ENCODE results near the gene GLTP.

GLTP gene

GRCh38 chr12:109916045-109916444 is 35.7 kb upstream of the GLTP start:
- Histone ChIP-seq H3K27ac (ENCODE audit: low read length) (no peak overlapping the region), H3K4me1 (ENCODE audit: low read length) (no peaks in the 10 kb centered on the region), H3K79me2 (ENCODE audit: low read length) (no peaks in the 10 kb centered on the region), H3K27me3 (replicated peaks; ENCODE audit: insufficient read depth, low read length) (no peaks in the 10 kb centered on the region), H3K9me3 (replicated peaks; ENCODE audit: insufficient read depth, low read length) (no peaks in the 10 kb centered on the region), H3F3A (ENCODE audit: insufficient read depth, low read length) (no peaks in the 10 kb centered on the region), H3K9me2 (replicated peaks; ENCODE audit: insufficient read depth, low read length) (no peaks in the 10 kb centered on the region), H3K36me3 (replicated peaks; ENCODE audit: insufficient read depth, low read length) (no peaks in the 10 kb centered on the region), H2AFZ (ENCODE audit: low read length) (no peak overlapping the region), H4K20me1 (ENCODE audit: insufficient read depth, low read length) (no peaks in the 10 kb centered on the region), H3K9ac (ENCODE audit: low read length) (no peak overlapping the region), H3K4me3 (ENCODE audit: low read length) (no peak overlapping the region), H3K4me2 (ENCODE audit: low read depth, low read length) (no peak overlapping the region)
- no peak for DNase-seq
- TF ChIP-seq CTCF (IDR thresholded peaks at IDR 0.05; ENCODE audit: low read length) (no peak), EZH2phosphoT487 (IDR thresholded peaks at IDR 0.05; ENCODE audit: low read length) (no peak), EZH2 (optimal IDR thresholded peaks at IDR 0.05; ENCODE audit: low read depth, low read length) (no peak)

- Histone ChIP-seq H3F3A (ENCODE audit: insufficient read depth, low read length) (no peaks in the 10 kb centered on the region), H3K4me1 (ENCODE audit: low read length) (no peaks in the 10 kb centered on the region), H3K4me2 (ENCODE audit: low read depth, low read length) (no peak overlapping the region), H3K36me3 (replicated peaks; ENCODE audit: insufficient read depth, low read length) (no peaks in the 10 kb centered on the region), H4K20me1 (ENCODE audit: insufficient read depth, low read length) (no peaks in the 10 kb centered on the region), H3K27ac (ENCODE audit: low read length) (no peak overlapping the region), H2AFZ (ENCODE audit: low read length) (no peak overlapping the region), H3K9ac (ENCODE audit: low read length) (no peak overlapping the region), H3K9me3 (replicated peaks; ENCODE audit: insufficient read depth, low read length) (no peaks in the 10 kb centered on the region), H3K79me2 (ENCODE audit: low read length) (no peaks in the 10 kb centered on the region), H3K27me3 (replicated peaks; ENCODE audit: insufficient read depth, low read length) (no peaks in the 10 kb centered on the region), H3K4me3 (ENCODE audit: low read length) (no peak overlapping the region), H3K9me2 (replicated peaks; ENCODE audit: insufficient read depth, low read length) (no peaks in the 10 kb centered on the region)
- no peak for DNase-seq
- TF ChIP-seq CTCF (IDR thresholded peaks at IDR 0.05; ENCODE audit: low read length) (no peak), EZH2phosphoT487 (IDR thresholded peaks at IDR 0.05; ENCODE audit: low read length) (no peak), EZH2 (optimal IDR thresholded peaks at IDR 0.05; ENCODE audit: low read depth, low read length) (no peak)
Measured at GRCh38 chr12:109915171-109916040, 35.1 kb upstream of the GLTP start.

- Histone ChIP-seq H3K4me3 (ENCODE audit: low read length) (no peak overlapping the region), H4K20me1 (ENCODE audit: insufficient read depth, low read length) (no peaks in the 10 kb centered on the region), H3K79me2 (ENCODE audit: low read length) (no peaks in the 10 kb centered on the region), H2AFZ (ENCODE audit: low read length) (no peak overlapping the region), H3K36me3 (replicated peaks; ENCODE audit: insufficient read depth, low read length) (no peaks in the 10 kb centered on the region), H3K4me2 (ENCODE audit: low read depth, low read length) (no peak overlapping the region), H3F3A (ENCODE audit: insufficient read depth, low read length) (no peaks in the 10 kb centered on the region), H3K9me2 (replicated peaks; ENCODE audit: insufficient read depth, low read length) (no peaks in the 10 kb centered on the region), H3K27me3 (replicated peaks; ENCODE audit: insufficient read depth, low read length) (no peaks in the 10 kb centered on the region), H3K27ac (ENCODE audit: low read length) (no peak overlapping the region), H3K4me1 (ENCODE audit: low read length) (no peaks in the 10 kb centered on the region), H3K9me3 (replicated peaks; ENCODE audit: insufficient read depth, low read length) (no peaks in the 10 kb centered on the region), H3K9ac (ENCODE audit: low read length) (no peak overlapping the region)
- TF ChIP-seq EZH2 (optimal IDR thresholded peaks at IDR 0.05; ENCODE audit: low read depth, low read length): no peak
- no peak for TF ChIP-seq EZH2phosphoT487 (IDR thresholded peaks at IDR 0.05; ENCODE audit: low read length)
- no peak for TF ChIP-seq CTCF (IDR thresholded peaks at IDR 0.05; ENCODE audit: low read length)
- no peak for DNase-seq
Measured at GRCh38 chr12:109914461-109914860, 34.1 kb upstream of the GLTP start.

Measured in MM.1S (cell line).